K562 (cell line): ENCODE data around the gene MAST1. TPM values are rescaled to one million over a fixed set of nuclear protein-coding genes. Genes with fewer than 3 reads are reported as not detected.

Source experiments
- CCNT2 ChIP-seq: IDR thresholded peaks from 2 replicates; pipeline ENCODE4 v1.6.1; 2011; ENCODE audit warnings: borderline replicate concordance, low read depth, mild to moderate bottlenecking, moderate library complexity, mixed read lengths, low read length; ENCODE audit not compliant: insufficient read length; ENCODE audit errors: extremely low read depth
- CTCF ChIP-seq, 3 experiments: IDR thresholded peaks in 2 of 3; conservative IDR thresholded peaks in 1 of 3; 2 replicates each; pipeline ENCODE4 v1.5.1; 2011 to 2012; ENCODE audit warnings: low read length in 3 of 3, mild to moderate bottlenecking in 3 of 3, control low read depth in 2 of 3, improper control_type of control experiment in 1 of 3, inconsistent platforms in 1 of 3, low read depth in 1 of 3, mixed read lengths in 1 of 3, moderate library complexity in 1 of 3; ENCODE audit not compliant: insufficient read depth in 2 of 3
- MTA3 ChIP-seq: fragments of 450-650 bp; formaldehyde crosslinking; IDR thresholded peaks from 2 replicates; pipeline ENCODE4 v1.6.1; 2017; ENCODE audit warnings: mild to moderate bottlenecking, borderline replicate concordance
- NFE2L1 ChIP-seq: fragments of 450-650 bp; IDR thresholded peaks from 2 replicates; pipeline ENCODE4 v1.6.1; 2016; ENCODE audit warnings: missing genetic modification characterization, low read depth, mild to moderate bottlenecking, missing compliant biosample characterization, moderate library complexity, borderline replicate concordance
- PHB2 ChIP-seq: fragments of 450-650 bp; IDR thresholded peaks from 2 replicates; pipeline ENCODE4 v1.6.1; 2017; ENCODE audit warnings: low read depth
- PTBP1 ChIP-seq: fragments of 200-400 bp; formaldehyde crosslinking; IDR thresholded peaks from 2 replicates; pipeline ENCODE4 v1.6.1; 2017; ENCODE audit warnings: low read depth, low read length
- STAT5A ChIP-seq: IDR thresholded peaks from 2 replicates; pipeline ENCODE4 v1.6.1; 2012; ENCODE audit warnings: low read length, inconsistent platforms, borderline replicate concordance
- TEAD4 ChIP-seq, 2 experiments: sonication (generic) in 1 of 2; formaldehyde crosslinking in 1 of 2; IDR thresholded peaks; 2 replicates each; pipeline versions ENCODE4 v1.6.1 to v1.8.0; 2012 to 2022; ENCODE audit warnings: borderline replicate concordance in 1 of 2, inconsistent platforms in 1 of 2, low read length in 1 of 2, mild to moderate bottlenecking in 1 of 2, missing genetic modification reagents in 1 of 2
- ZKSCAN1 ChIP-seq: fragments of 150-350 bp; IDR thresholded peaks from 2 replicates; pipeline ENCODE4 v1.6.1; 2016; ENCODE audit warnings: low read depth, low read length
- ZNF121 ChIP-seq: sonication (generic); formaldehyde crosslinking; conservative IDR thresholded peaks from 2 replicates; pipeline ENCODE4 v1.8.0; 2022; ENCODE audit warnings: missing genetic modification reagents
- ZNF274 ChIP-seq: IDR thresholded peaks from 2 replicates; pipeline ENCODE4 v1.6.1; 2011; ENCODE audit warnings: low read depth, mild to moderate bottlenecking, low read length, moderate library complexity, borderline replicate concordance
- ZNF384 ChIP-seq: IDR thresholded peaks from 2 replicates; pipeline ENCODE4 v1.6.1; 2012; ENCODE audit warnings: low read depth, low read length, improper control_type of control experiment
- ZNF512 ChIP-seq: IDR thresholded peaks from 2 replicates; pipeline ENCODE4 v1.6.1; 2016; ENCODE audit warnings: missing genetic modification characterization, missing compliant biosample characterization
- polyA plus RNA-seq, 8 experiments: library from polyadenylated mRNA; depleted of rRNA in 4 of 8; stranded (reverse) in 5 of 8; unstranded in 3 of 8; fragments of >200 nt; fragmentation: Nextera tagmentation in 2 of 8; fragmentation: Illumina TruSeq in 1 of 8; extraction: Ambion mirVana in 2 of 8; extraction: Trizol in 1 of 8; gene quantifications; 2 replicates each; pipeline versions ENCODE4 v1.2.1 to v1.2.3, GENCODE V29; 2011 to 2014; ENCODE audit warnings: inconsistent platforms in 1 of 8, missing spikeins in 1 of 8
- total RNA-seq, 7 experiments: library from RNA; depleted of rRNA in 6 of 7; stranded (reverse); fragments of >200 nt in 6 of 7; fragmentation: Illumina TruSeq in 2 of 7; extraction: Trizol in 2 of 7; gene quantifications; 2 replicates each; pipeline versions ENCODE4 v1.2.1 to v1.2.3, GENCODE V29; 2011 to 2021; ENCODE audit warnings: low replicate concordance in 1 of 7
- TF ChIP-seq, protein P1 (sequence below): fragments of 450-650 bp; IDR thresholded peaks from 2 replicates; pipeline ENCODE4 v1.7.1; 2018; ENCODE audit warnings: mild to moderate bottlenecking, low read depth; ENCODE audit not compliant: partially characterized antibody
- TF ChIP-seq, protein P2 (sequence below): fragments of 250-450 bp; sonication (Bioruptor Pico); IDR thresholded peaks from 2 replicates; pipeline ENCODE4 v1.4.0; 2020
- TF ChIP-seq, protein P3 (sequence below): fragments of 250-450 bp; sonication (Bioruptor Pico); IDR thresholded peaks from 2 replicates; pipeline ENCODE4 v1.5.0; 2021

The MAST1 gene
- total and polyA plus RNA-seq, 9 of the 15 experiments (the other 6 are each of a cell fraction or from before 2014, with no cell fraction given) = 0.48 to 10.3 (median 3.9) TPM

GRCh38 chr19:12885749-12886650 is 47.7 kb downstream of the MAST1 start (continued):
- TF ChIP-seq, protein P1, sequence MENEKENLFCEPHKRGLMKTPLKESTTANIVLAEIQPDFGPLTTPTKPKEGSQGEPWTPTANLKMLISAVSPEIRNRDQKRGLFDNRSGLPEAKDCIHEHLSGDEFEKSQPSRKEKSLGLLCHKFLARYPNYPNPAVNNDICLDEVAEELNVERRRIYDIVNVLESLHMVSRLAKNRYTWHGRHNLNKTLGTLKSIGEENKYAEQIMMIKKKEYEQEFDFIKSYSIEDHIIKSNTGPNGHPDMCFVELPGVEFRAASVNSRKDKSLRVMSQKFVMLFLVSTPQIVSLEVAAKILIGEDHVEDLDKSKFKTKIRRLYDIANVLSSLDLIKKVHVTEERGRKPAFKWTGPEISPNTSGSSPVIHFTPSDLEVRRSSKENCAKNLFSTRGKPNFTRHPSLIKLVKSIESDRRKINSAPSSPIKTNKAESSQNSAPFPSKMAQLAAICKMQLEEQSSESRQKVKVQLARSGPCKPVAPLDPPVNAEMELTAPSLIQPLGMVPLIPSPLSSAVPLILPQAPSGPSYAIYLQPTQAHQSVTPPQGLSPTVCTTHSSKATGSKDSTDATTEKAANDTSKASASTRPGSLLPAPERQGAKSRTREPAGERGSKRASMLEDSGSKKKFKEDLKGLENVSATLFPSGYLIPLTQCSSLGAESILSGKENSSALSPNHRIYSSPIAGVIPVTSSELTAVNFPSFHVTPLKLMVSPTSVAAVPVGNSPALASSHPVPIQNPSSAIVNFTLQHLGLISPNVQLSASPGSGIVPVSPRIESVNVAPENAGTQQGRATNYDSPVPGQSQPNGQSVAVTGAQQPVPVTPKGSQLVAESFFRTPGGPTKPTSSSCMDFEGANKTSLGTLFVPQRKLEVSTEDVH = no peak
- TF ChIP-seq PHB2 = peak; percentile 67
- no peak for TF ChIP-seq MTA3
- TF ChIP-seq, protein P2, sequence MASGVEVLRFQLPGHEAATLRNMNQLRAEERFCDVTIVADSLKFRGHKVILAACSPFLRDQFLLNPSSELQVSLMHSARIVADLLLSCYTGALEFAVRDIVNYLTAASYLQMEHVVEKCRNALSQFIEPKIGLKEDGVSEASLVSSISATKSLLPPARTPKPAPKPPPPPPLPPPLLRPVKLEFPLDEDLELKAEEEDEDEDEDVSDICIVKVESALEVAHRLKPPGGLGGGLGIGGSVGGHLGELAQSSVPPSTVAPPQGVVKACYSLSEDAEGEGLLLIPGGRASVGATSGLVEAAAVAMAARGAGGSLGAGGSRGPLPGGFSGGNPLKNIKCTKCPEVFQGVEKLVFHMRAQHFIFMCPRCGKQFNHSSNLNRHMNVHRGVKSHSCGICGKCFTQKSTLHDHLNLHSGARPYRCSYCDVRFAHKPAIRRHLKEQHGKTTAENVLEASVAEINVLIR (CRISPR knock-in tag) = no peak
- 0 out of 2 replicates have a peak, but pooled peaks have one; percentile 61 for TF ChIP-seq ZKSCAN1
- TF ChIP-seq CTCF (IDR thresholded peaks at IDR 0.05 in 2 of 3, conservative IDR thresholded peaks at IDR 0.05 in 1 of 3; ENCODE audit: insufficient read depth in 2 of 3, low read depth in 1 of 3, low read length in 3 of 3) = no peak
- peak; percentile 64 for TF ChIP-seq CCNT2
- no peak for TF ChIP-seq PTBP1
- TF ChIP-seq ZNF512 (tag) = 0 out of 2 replicates have a peak, but pooled peaks have one; percentile 13
- TF ChIP-seq, protein P3, sequence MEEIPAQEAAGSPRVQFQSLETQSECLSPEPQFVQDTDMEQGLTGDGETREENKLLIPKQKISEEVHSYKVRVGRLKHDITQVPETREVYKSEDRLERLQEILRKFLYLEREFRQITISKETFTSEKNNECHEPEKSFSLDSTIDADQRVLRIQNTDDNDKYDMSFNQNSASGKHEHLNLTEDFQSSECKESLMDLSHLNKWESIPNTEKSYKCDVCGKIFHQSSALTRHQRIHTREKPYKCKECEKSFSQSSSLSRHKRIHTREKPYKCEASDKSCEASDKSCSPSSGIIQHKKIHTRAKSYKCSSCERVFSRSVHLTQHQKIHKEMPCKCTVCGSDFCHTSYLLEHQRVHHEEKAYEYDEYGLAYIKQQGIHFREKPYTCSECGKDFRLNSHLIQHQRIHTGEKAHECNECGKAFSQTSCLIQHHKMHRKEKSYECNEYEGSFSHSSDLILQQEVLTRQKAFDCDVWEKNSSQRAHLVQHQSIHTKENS (CRISPR knock-in tag) = no peak
- peak; percentile 78 for TF ChIP-seq STAT5A
- no peak for TF ChIP-seq ZNF121 (CRISPR knock-in tag)
- TF ChIP-seq ZNF274 = peak; percentile 49; the same call in 1 of the 2 replicates
- TF ChIP-seq NFE2L1 (tag) = no peak
- peak; percentile 85 for TF ChIP-seq ZNF384
- TF ChIP-seq TEAD4 (IDR thresholded peaks at IDR 0.05; ENCODE audit: low read length) = peak; percentile 90
- no peak for TF ChIP-seq TEAD4 (CRISPR knock-in tag; IDR thresholded peaks at IDR 0.05; ENCODE audit: borderline replicate concordance)
